Measurements from ENCODE around the gene EEF1A2. TPM values are rescaled to one million over a fixed set of nuclear protein-coding genes. Genes with fewer than 3 reads are reported as not detected.

The EEF1A2 gene
- total RNA-seq, 1 experiment from 2014 or later, result 32.0 TPM

GRCh38 chr20:63438121-63438520, 60.8 kb downstream of the EEF1A2 start:
- H3K4me1 ChIP-seq, result peaks cover 6% of the 10 kb centered on the region
- DNase-seq, result no peak
- no peaks in the 10 kb centered on the region for H3K27me3 ChIP-seq (replicated peaks; ENCODE audit: control insufficient read depth, insufficient read depth, low read length)
- Mint-ChIP-seq H3K27me3 (ENCODE audit: insufficient read depth, unreplicated experiment) (peaks cover 10% of the 10 kb centered on the region), H3K4me1 (ENCODE audit: low read depth, unreplicated experiment) (no peaks in the 10 kb centered on the region), H3K9me3 (ENCODE audit: unreplicated experiment) (peaks cover 9% of the 10 kb centered on the region), H3K4me3 (ENCODE audit: unreplicated experiment) (no peak overlapping the region), H3K36me3 (ENCODE audit: insufficient read depth, unreplicated experiment) (peaks cover 11% of the 10 kb centered on the region), H3K27ac (ENCODE audit: unreplicated experiment) (no peak overlapping the region)
- intact Hi-C loops (cut with micrococcal nuclease; ENCODE audit: unreplicated experiment), result no loop called here
- H3K36me3 ChIP-seq (ENCODE audit: control insufficient read depth, insufficient read depth, low read length), result no peaks in the 10 kb centered on the region
- POLR2A ChIA-PET, result no interaction called here
- CTCF ChIA-PET, result no interaction called here
- H3K4me3 ChIP-seq (ENCODE audit: low read depth, low read length), result no peak overlapping the region
- TF ChIP-seq, protein P1, sequence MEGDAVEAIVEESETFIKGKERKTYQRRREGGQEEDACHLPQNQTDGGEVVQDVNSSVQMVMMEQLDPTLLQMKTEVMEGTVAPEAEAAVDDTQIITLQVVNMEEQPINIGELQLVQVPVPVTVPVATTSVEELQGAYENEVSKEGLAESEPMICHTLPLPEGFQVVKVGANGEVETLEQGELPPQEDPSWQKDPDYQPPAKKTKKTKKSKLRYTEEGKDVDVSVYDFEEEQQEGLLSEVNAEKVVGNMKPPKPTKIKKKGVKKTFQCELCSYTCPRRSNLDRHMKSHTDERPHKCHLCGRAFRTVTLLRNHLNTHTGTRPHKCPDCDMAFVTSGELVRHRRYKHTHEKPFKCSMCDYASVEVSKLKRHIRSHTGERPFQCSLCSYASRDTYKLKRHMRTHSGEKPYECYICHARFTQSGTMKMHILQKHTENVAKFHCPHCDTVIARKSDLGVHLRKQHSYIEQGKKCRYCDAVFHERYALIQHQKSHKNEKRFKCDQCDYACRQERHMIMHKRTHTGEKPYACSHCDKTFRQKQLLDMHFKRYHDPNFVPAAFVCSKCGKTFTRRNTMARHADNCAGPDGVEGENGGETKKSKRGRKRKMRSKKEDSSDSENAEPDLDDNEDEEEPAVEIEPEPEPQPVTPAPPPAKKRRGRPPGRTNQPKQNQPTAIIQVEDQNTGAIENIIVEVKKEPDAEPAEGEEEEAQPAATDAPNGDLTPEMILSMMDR (IDR thresholded peaks at IDR 0.05; ENCODE audit: insufficient read depth in 1 of 2, low read depth in 1 of 2, low read length in 1 of 2, severe bottlenecking in 1 of 2, unreplicated experiment in 1 of 2), result no peak
- H3K9me3 ChIP-seq, result no peaks in the 10 kb centered on the region; the same call in 1 of the 2 replicates
- BruUV-seq (replicated peaks), result no TSS peak

Other genes starting within 250 kb of the EEF1A2 start
- gene NKAIN4, start 244.6 kb downstream of the EEF1A2 start, total RNA-seq (2022), result 2.1 and 2.7 TPM in 2 replicates
- 275 and 286 TPM in 2 replicates for gene ARFGAP1, start 226.3 kb downstream of the EEF1A2 start, total RNA-seq (2022)
- gene COL20A1, start 205.9 kb downstream of the EEF1A2 start, total RNA-seq (2022), result 0.27 and 0.32 TPM in 2 replicates
- 0.11 and 0.65 TPM in 2 replicates for gene CHRNA4, start 137.7 kb downstream of the EEF1A2 start, total RNA-seq (2022)
- gene KCNQ2, start 26.4 kb downstream of the EEF1A2 start, total RNA-seq (2022), result 0.25 and 0.46 TPM in 2 replicates
- gene PPDPF, start 21.7 kb upstream of the EEF1A2 start, total RNA-seq (2022), result 511 and 634 TPM in 2 replicates
- 0.42 and 0.64 TPM in 2 replicates for gene PTK6, start 38.3 kb upstream of the EEF1A2 start, total RNA-seq (2022)
- not detected in 2 replicates for gene SRMS, start 48.7 kb upstream of the EEF1A2 start, total RNA-seq (2022)
- 0.39 TPM in 1 of 2 replicates, not detected in the other for gene FNDC11, start 55.1 kb upstream of the EEF1A2 start, total RNA-seq (2022)
- gene HELZ2, start 75.2 kb upstream of the EEF1A2 start, total RNA-seq (2022), result 35.2 and 36.5 TPM in 2 replicates
- gene GMEB2, start 128.0 kb upstream of the EEF1A2 start, total RNA-seq (2022), result 20.6 and 21.5 TPM in 2 replicates
- 27.4 and 27.9 TPM in 2 replicates for gene STMN3, start 154.3 kb upstream of the EEF1A2 start, total RNA-seq (2022)
- 51.1 and 61.6 TPM in 2 replicates for gene RTEL1, start 159.2 kb upstream of the EEF1A2 start, total RNA-seq (2022)
- not detected in 2 replicates for gene TNFRSF6B, start 197.6 kb upstream of the EEF1A2 start, total RNA-seq (2022)
- gene ARFRP1, start 208.9 kb upstream of the EEF1A2 start, total RNA-seq (2022), result 119 and 126 TPM in 2 replicates
- gene ZGPAT, start 209.0 kb upstream of the EEF1A2 start, total RNA-seq (2022), result 69.3 and 74.7 TPM in 2 replicates
- gene LIME1, start 237.6 kb upstream of the EEF1A2 start, total RNA-seq (2022), result 18.8 and 23.5 TPM in 2 replicates
- gene SLC2A4RG, start 240.7 kb upstream of the EEF1A2 start, total RNA-seq (2022), result 211 and 234 TPM in 2 replicates

Data from Caco-2 (cell line).